CD4-positive, alpha-beta memory T cell (primary cell): ENCODE results near the gene IRAK1. TPM values are rescaled to one million over a fixed set of nuclear protein-coding genes. Genes with fewer than 3 reads are reported as not detected.

ENCODE experiments used
- CTCF ChIA-PET: fragments of 350-600 bp; sonication (Branson Sonifier 250); formaldehyde crosslinking; loops from one replicate; lab custom pipeline; 2021; ENCODE audit warnings: inconsistent platforms; ENCODE audit not compliant: partially characterized antibody; lab: Charles Lee
- POLR2A ChIA-PET: fragments of 350-600 bp; sonication (Branson Sonifier 250); formaldehyde crosslinking; loops from one replicate; lab custom pipeline; 2021; ENCODE audit not compliant: partially characterized antibody; lab: Charles Lee
- DNase-seq, 5 donors: peaks; one replicate each; pipeline versions ENCODE4 v3.0.0 to v3.0.0-alpha.2; 2020 to 2022; ENCODE audit warnings: mixed read lengths in 1 of 5
- H3K27ac ChIP-seq: one replicate; pipeline ENCODE4 v1.7.0; 2013; ENCODE audit warnings: low read depth, low read length
- H3K27me3 ChIP-seq: 2 replicates; pipeline ENCODE4 v1.7.0; 2013; ENCODE audit warnings: mild to moderate bottlenecking, low read length, moderate library complexity; ENCODE audit not compliant: insufficient read depth
- H3K36me3 ChIP-seq: 2 replicates; pipeline ENCODE4 v1.7.0; 2013; ENCODE audit warnings: mild to moderate bottlenecking, low read length, moderate library complexity; ENCODE audit not compliant: insufficient read depth
- H3K4me1 ChIP-seq: 2 replicates; pipeline ENCODE4 v1.7.0; 2013; ENCODE audit warnings: mild to moderate bottlenecking, low read length, moderate library complexity; ENCODE audit not compliant: insufficient read depth
- H3K4me3 ChIP-seq, 2 donors: one replicate each; pipeline ENCODE4 v1.7.0; 2013; ENCODE audit warnings: low read length in 2 of 2, mild to moderate bottlenecking in 1 of 2
- H3K9me3 ChIP-seq, 2 donors: one replicate each; pipeline ENCODE4 v1.7.0; 2013; ENCODE audit warnings: low read length in 2 of 2, control low read depth in 1 of 2; ENCODE audit not compliant: control insufficient read depth in 1 of 2
- H3K27ac Mint-ChIP-seq, 7 donors: one replicate each; pipeline ENCODE4 v1.8.0; 2020 to 2021; ENCODE audit warnings: mixed read lengths in 7 of 7, mild to moderate bottlenecking in 6 of 7, inconsistent platforms in 3 of 7, moderate library complexity in 3 of 7
- H3K27me3 Mint-ChIP-seq, 2 donors: one replicate each; pipeline ENCODE4 v1.8.0; 2020 to 2021; ENCODE audit warnings: mixed read lengths in 2 of 2
- H3K36me3 Mint-ChIP-seq, 2 donors: one replicate each; pipeline ENCODE4 v1.8.0; 2020 to 2021; ENCODE audit warnings: mixed read lengths in 2 of 2, inconsistent platforms in 1 of 2, mild to moderate bottlenecking in 1 of 2
- H3K4me1 Mint-ChIP-seq, 4 donors: one replicate each; pipeline ENCODE4 v1.8.0; 2020 to 2021; ENCODE audit warnings: mixed read lengths in 4 of 4, mild to moderate bottlenecking in 1 of 4
- H3K4me3 Mint-ChIP-seq, 8 donors: one replicate each; pipeline ENCODE4 v1.8.0; 2020 to 2021; ENCODE audit warnings: mixed read lengths in 8 of 8, mild to moderate bottlenecking in 7 of 8, moderate library complexity in 6 of 8, inconsistent platforms in 3 of 8
- H3K9me3 Mint-ChIP-seq, 8 donors: one replicate each; pipeline ENCODE4 v1.8.0; 2020 to 2021; ENCODE audit warnings: mixed read lengths in 8 of 8, mild to moderate bottlenecking in 5 of 8, inconsistent platforms in 3 of 8, moderate library complexity in 1 of 8
- intact Hi-C: fragments of 100-400 bp; cut with micrococcal nuclease; formaldehyde crosslinking; loops from one replicate; pipeline ENCODE4 v1.15.1; 2023
- polyA plus RNA-seq, 2 donors: library from polyadenylated mRNA; unstranded; fragments of 300-500 nt; fragmentation: Illumina TruSeq; gene quantifications; one replicate each; pipeline ENCODE4 v1.2.3, GENCODE V29; 2021
- total RNA-seq, 2 experiments: library from RNA; stranded (reverse); gene quantifications; one replicate each; pipeline ENCODE4 v1.2.3, GENCODE V29; 2021

The IRAK1 gene
- total and polyA plus RNA-seq, 4 experiments from 2014 or later = 38.1 to 74.5 (median 65.7) TPM

DNA sequence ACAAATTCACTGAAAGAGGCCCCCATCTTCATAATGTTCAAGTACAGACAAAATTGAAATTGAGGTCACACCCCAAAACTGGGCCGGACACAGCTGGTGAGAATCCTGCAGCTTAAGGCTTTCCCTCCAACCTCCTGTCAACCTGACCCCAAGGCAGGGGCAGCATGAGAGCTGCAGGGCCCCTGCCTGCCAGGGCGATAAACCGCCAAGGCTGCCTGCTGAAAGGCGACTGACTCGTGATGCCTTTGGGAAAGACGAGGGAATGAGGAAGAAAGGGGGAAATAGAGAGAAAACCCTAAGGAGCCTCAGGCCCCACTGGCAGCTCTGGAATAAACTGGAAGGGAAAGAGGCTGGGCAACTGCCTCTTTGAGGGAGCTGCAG is 7.3 kb upstream of the IRAK1 start:
- ChIA-PET POLR2A (interaction anchor here (1.2 kb wide), 2 partner anchors 46 to 56 kb away, joined by 3 to 5 read pairs; partner anchors contain the start of gene HCFC1), CTCF (interaction anchor here (0.8 to 1.3 kb wide), 3 partner anchors 13 to 20 kb away, joined by 3 to 4 read pairs (median 3); no protein-coding TSS in a partner anchor)
- Histone ChIP-seq H3K36me3 (peaks cover 24% of the 10 kb centered on the region), H3K4me1 (no peaks in the 10 kb centered on the region), H3K27ac (no peak overlapping the region), H3K4me3 (no peak overlapping the region), H3K9me3 (no peaks in the 10 kb centered on the region), H3K27me3 (no peaks in the 10 kb centered on the region)
- H3K9me3 Mint-ChIP-seq = peaks cover 0 to 1% (median 0%) of the 10 kb centered on the region in 8 donors
- H3K4me1 Mint-ChIP-seq = peaks cover 4 to 19% (median 6%) of the 10 kb centered on the region in 4 donors
- H3K27ac Mint-ChIP-seq = peak overlapping the region in 1 of 7 donors; percentile 35
- intact Hi-C loops = loop anchor here (10.0 kb wide), 1 partner anchor 68 kb away; the partner anchor contains the start of gene MECP2
- H3K27me3 Mint-ChIP-seq = no peaks in the 10 kb centered on the region
- no peak overlapping the region for H3K4me3 Mint-ChIP-seq
- no peak for DNase-seq
- peaks cover 4 to 32% of the 10 kb centered on the region in 2 donors for H3K36me3 Mint-ChIP-seq

GRCh38 chrX:154026136-154027021 is 6.7 kb upstream of the IRAK1 start:
- H3K27me3 Mint-ChIP-seq = no peaks in the 10 kb centered on the region

GRCh38 chrX:154025230-154025629 is 5.5 kb upstream of the IRAK1 start:
- H3K36me3 ChIP-seq = peaks cover 14% of the 10 kb centered on the region
- no peaks in the 10 kb centered on the region for H3K27me3 ChIP-seq
- H3K4me3 Mint-ChIP-seq = no peak overlapping the region
- H3K9me3 ChIP-seq = no peaks in the 10 kb centered on the region
- peak overlapping the region in 2 of 7 donors; percentile 63 to 70 for H3K27ac Mint-ChIP-seq
- H3K27ac ChIP-seq = no peak overlapping the region
- ChIA-PET CTCF (interaction anchor here (1.4 kb wide), 1 partner anchor 12 kb away, joined by 3 read pairs; no protein-coding TSS in a partner anchor), POLR2A (no interaction called here)
- H3K27me3 Mint-ChIP-seq = no peaks in the 10 kb centered on the region
- peaks cover 14% of the 10 kb centered on the region for H3K4me1 ChIP-seq
- peaks cover 0 to 1% (median 0%) of the 10 kb centered on the region in 8 donors for H3K9me3 Mint-ChIP-seq
- intact Hi-C loops = loop anchor here (10.0 kb wide), 1 partner anchor 70 kb away; the partner anchor contains the start of gene MECP2
- peaks cover 8 to 31% (median 13%) of the 10 kb centered on the region in 4 donors for H3K4me1 Mint-ChIP-seq
- peaks cover 0 to 24% of the 10 kb centered on the region in 2 donors for H3K36me3 Mint-ChIP-seq
- H3K4me3 ChIP-seq = no peak overlapping the region
- no peak for DNase-seq

More at GRCh38 chrX:154026136-154027021, 6.7 kb upstream of the IRAK1 start:
- POLR2A ChIA-PET = interaction anchor here (1.2 kb wide), 2 partner anchors 46 to 56 kb away, joined by 3 to 5 read pairs; partner anchors contain the start of gene HCFC1
- Mint-ChIP-seq H3K9me3 (peaks cover 0 to 1% (median 0%) of the 10 kb centered on the region in 8 donors), H3K4me3 (peak overlapping the region in 1 of 8 donors; percentile 23), H3K4me1 (peaks cover 4 to 20% (median 7%) of the 10 kb centered on the region in 4 donors), H3K36me3 (peaks cover 0 to 27% of the 10 kb centered on the region in 2 donors), H3K27ac (peak overlapping the region in 1 of 7 donors; percentile 63)
- intact Hi-C loops = loop anchor here (10.0 kb wide), 1 partner anchor 68 kb away; the partner anchor contains the start of gene MECP2
- Histone ChIP-seq H3K4me1 (peaks cover 2% of the 10 kb centered on the region), H3K4me3 (no peak overlapping the region), H3K27me3 (no peaks in the 10 kb centered on the region), H3K27ac (no peak overlapping the region), H3K36me3 (peaks cover 20% of the 10 kb centered on the region), H3K9me3 (no peaks in the 10 kb centered on the region)
- CTCF ChIA-PET = interaction anchor here (0.8 to 1.4 kb wide), 4 partner anchors 12 to 21 kb away, joined by 3 to 4 read pairs (median 3); no protein-coding TSS in a partner anchor
- DNase-seq = no peak

- H3K36me3 ChIP-seq = peaks cover 11% of the 10 kb centered on the region
- no peak overlapping the region for H3K27ac ChIP-seq
- intact Hi-C loops = loop anchor here (10.0 kb wide), 1 partner anchor 71 kb away; the partner anchor contains the start of gene MECP2
- H3K4me1 ChIP-seq = peaks cover 14% of the 10 kb centered on the region
- no peaks in the 10 kb centered on the region for H3K27me3 Mint-ChIP-seq
- DNase-seq = no peak
- H3K9me3 ChIP-seq = no peaks in the 10 kb centered on the region
- ChIA-PET CTCF (no interaction called here), POLR2A (no interaction called here)
- H3K27ac Mint-ChIP-seq = peak overlapping the region in 1 of 7 donors; percentile 41
- no peaks in the 10 kb centered on the region for H3K27me3 ChIP-seq
- H3K4me3 ChIP-seq = no peak overlapping the region
- H3K36me3 Mint-ChIP-seq = peaks cover 0 to 21% of the 10 kb centered on the region in 2 donors
- H3K9me3 Mint-ChIP-seq = peaks cover 0 to 2% (median 0%) of the 10 kb centered on the region in 8 donors
- peaks cover 6 to 26% (median 14%) of the 10 kb centered on the region in 4 donors for H3K4me1 Mint-ChIP-seq
- H3K4me3 Mint-ChIP-seq = no peak overlapping the region
Measured at GRCh38 chrX:154024271-154024670, 4.6 kb upstream of the IRAK1 start.

DNA sequence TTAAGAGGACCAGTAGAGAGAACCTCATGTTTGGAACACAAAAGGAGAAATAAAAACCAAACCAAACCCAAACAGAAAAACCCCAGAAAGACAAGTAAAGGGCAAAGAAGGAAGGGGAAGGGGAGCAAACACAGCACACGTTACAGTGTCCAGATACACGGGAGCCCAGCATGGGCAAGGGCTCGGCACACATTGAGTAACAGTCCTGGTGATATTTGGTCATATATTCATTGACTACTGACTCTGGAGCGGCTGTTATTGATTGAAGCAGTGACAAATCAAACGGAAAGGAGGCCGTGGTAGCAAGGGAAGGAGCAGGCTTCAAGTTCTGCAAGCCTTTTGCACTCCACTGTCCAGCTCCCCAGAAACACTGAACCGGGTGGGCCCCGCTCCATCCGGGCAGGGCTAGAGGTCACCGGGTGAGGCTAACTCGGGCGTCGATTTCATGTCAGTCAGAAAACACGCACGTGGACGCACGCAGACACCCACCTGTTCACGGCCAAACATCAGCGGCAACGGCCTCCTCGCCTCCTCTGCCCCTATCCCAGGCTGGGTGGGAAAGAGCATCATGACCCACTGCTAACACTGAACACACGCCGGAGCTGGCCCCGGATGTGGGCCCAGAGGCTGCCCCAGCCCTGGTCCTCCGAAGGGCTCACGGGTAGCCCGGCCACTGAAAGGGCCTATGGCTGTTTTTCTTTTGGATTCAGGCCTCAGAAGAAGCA is 3.7 kb upstream of the IRAK1 start:
- POLR2A ChIA-PET = interaction anchor here (1.0 kb wide), 1 partner anchor 55 kb away, joined by 3 read pairs; no protein-coding TSS in a partner anchor
- Histone ChIP-seq H3K4me1 (peaks cover 14% of the 10 kb centered on the region), H3K9me3 (no peaks in the 10 kb centered on the region), H3K27me3 (no peaks in the 10 kb centered on the region), H3K27ac (no peak overlapping the region), H3K36me3 (peaks cover 6% of the 10 kb centered on the region), H3K4me3 (no peak overlapping the region)
- CTCF ChIA-PET = no interaction called here
- intact Hi-C loops = loop anchor here (10.0 kb wide), 1 partner anchor 71 kb away; the partner anchor contains the start of gene MECP2
- Mint-ChIP-seq H3K27ac (peak overlapping the region in 1 of 7 donors; percentile 63), H3K4me3 (no peak overlapping the region), H3K27me3 (no peaks in the 10 kb centered on the region), H3K36me3 (peaks cover 0 to 18% of the 10 kb centered on the region in 2 donors), H3K9me3 (peaks cover 0 to 2% (median 0%) of the 10 kb centered on the region in 8 donors), H3K4me1 (peaks cover 8 to 26% (median 16%) of the 10 kb centered on the region in 4 donors)
- no peak for DNase-seq

DNA sequence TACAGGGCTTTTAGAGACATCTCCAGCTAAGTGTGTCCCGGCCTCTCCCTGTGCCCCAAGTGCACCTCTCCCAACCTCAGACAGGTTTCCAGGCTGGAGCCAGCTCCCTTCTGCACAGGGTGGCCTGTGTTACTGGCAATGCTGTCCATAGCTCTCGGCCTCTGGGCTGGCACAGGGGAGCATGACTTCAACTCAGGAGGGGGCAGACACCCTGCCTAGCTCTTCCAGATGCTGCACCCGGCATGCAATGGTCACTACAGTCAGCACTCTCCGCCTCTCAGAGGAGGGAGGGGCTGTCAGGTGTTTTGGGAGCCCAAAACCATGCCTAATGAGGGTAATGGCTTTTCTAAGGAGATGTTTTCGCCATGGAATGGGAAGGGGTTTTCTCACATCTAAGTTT is 2.4 kb upstream of the IRAK1 start:
- no peak overlapping the region for H3K4me3 ChIP-seq
- H3K27ac Mint-ChIP-seq = peak overlapping the region in 2 of 7 donors; percentile 59 to 63
- ChIA-PET POLR2A (no interaction called here), CTCF (interaction anchor here (1.0 kb wide), 1 partner anchor 8 kb away, joined by 4 read pairs; no protein-coding TSS in a partner anchor)
- peaks cover 18% of the 10 kb centered on the region for H3K4me1 ChIP-seq
- H3K9me3 Mint-ChIP-seq = peaks cover 0 to 2% (median 0%) of the 10 kb centered on the region in 8 donors
- peaks cover 2% of the 10 kb centered on the region for H3K36me3 ChIP-seq
- H3K4me3 Mint-ChIP-seq = no peak overlapping the region
- H3K27me3 ChIP-seq = no peaks in the 10 kb centered on the region
- intact Hi-C loops = loop anchor here (10.0 kb wide), 1 partner anchor 73 kb away; the partner anchor contains the start of gene MECP2
- H3K27me3 Mint-ChIP-seq = no peaks in the 10 kb centered on the region
- H3K9me3 ChIP-seq = no peaks in the 10 kb centered on the region
- DNase-seq = no peak
- peaks cover 3 to 22% (median 13%) of the 10 kb centered on the region in 4 donors for H3K4me1 Mint-ChIP-seq
- no peak overlapping the region for H3K27ac ChIP-seq
- peaks cover 0 to 10% of the 10 kb centered on the region in 2 donors for H3K36me3 Mint-ChIP-seq
